ENCODE data around the gene SLC25A36.
"Not testable (repeated sequence)": the region's sequence is repeated elsewhere in the genome, so short reads cannot be mapped to it uniquely, and the experiment has no call there.

- TF ChIP-seq CTCF (conservative IDR thresholded peaks at IDR 0.05; ENCODE audit: low read length); EZH2phosphoT487 (IDR thresholded peaks at IDR 0.05; ENCODE audit: borderline replicate concordance, low read depth, low read length): not testable (repeated sequence)
These were observed 53.2 kb downstream of the SLC25A36 start for GRCh38 chr3:140994861-140995260.
